GM19395 (cell line): Measurements from ENCODE around the gene STN1.

Experiments used
- ATAC-seq: cut with Tn5 transposase; IDR thresholded peaks from one replicate; pipeline ENCODE4 v1.9.1; 2021; ENCODE audit warnings: mild to moderate bottlenecking, moderate library complexity; ENCODE audit not compliant: unreplicated experiment

STN1 gene

DNA sequence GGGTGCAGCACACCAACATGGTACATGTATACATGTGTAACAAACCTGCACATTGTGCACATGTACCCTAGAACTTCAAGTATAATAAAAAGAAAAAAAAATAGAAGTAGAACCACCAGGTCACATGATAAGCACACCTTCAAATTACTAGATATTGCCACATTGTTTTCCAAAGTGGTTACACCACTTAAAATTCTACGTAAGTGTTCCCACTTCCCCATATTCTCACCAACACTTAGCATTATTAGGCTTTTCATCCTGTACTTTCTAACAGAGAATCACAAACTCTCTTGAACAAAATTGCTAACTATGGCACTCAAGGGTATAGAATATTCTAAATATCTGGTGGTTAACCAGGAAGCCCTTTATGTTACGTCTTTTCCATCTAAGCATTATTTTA is 85.2 kb downstream of the STN1 start:
- no peak for ATAC-seq
